SH-SY5Y (cell line): ENCODE results near the gene STYXL1.

Source experiments
- GATA2 ChIP-seq: IDR thresholded peaks from 2 replicates; pipeline ENCODE4 v1.6.1; 2011; ENCODE audit warnings: mild to moderate bottlenecking, low read depth, low read length
- GATA3 ChIP-seq: IDR thresholded peaks from 2 replicates; pipeline ENCODE4 v1.6.1; 2011; ENCODE audit warnings: low read depth, mild to moderate bottlenecking, low read length, moderate library complexity

DNA sequence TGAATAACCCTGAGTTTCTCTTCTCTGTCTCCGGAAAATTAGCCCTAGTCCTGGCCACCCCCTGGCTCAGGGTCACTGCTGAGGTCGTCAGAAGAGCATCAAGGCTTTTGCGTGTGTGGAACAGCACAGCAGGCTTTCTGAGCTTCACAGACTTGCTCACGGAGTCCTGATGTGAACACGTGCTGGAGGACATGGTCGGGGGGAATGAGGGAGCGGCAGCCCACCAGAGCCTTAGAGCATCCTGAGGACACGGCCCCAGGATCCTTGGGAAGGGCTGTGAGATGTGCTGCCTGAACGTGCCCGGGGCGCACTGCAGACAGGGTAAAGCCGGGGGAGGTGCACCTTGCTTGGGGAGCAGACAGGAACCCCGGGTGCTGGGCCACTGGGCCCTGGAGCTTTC lies 82.2 kb downstream of the STYXL1 start:
- TF ChIP-seq GATA3, result no peak
- TF ChIP-seq GATA2, result no peak
